GM18508 (cell line): Measurements from ENCODE around the gene WASL.
"Not testable (repeated sequence)": the region's sequence is repeated elsewhere in the genome, so short reads cannot be mapped to it uniquely, and the experiment has no call there.

Source experiments
- ATAC-seq: cut with Tn5 transposase; IDR thresholded peaks from one replicate; pipeline ENCODE4 v1.9.1; 2021; ENCODE audit warnings: moderate number of reproducible peaks; ENCODE audit not compliant: insufficient read depth, unreplicated experiment

Gene WASL

DNA sequence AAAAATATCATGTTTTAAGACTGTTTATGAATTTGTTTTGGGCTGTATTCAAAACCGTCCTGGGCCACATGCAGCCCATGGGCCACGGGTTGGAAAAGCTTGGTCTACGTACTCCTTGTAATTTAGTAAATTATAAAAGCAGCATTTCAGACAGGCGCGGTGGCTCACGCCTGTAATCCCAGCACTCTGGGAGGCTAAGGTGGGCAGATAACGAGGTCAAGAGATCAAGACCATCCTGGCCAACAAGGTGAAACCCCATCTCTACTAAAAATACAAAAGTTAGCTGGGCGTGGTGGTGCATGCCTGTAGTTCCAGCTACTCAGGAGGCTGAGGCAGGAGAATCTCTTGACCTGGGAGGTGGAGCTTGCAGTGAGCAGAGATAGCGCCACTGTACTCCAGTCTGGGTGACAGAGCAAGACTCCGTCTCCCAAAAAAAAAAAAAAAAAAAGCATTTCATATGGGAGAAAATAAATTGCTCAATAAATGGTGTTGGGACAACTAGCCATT lies 11.6 kb downstream of the WASL start:
- ATAC-seq = not testable (repeated sequence)

DNA sequence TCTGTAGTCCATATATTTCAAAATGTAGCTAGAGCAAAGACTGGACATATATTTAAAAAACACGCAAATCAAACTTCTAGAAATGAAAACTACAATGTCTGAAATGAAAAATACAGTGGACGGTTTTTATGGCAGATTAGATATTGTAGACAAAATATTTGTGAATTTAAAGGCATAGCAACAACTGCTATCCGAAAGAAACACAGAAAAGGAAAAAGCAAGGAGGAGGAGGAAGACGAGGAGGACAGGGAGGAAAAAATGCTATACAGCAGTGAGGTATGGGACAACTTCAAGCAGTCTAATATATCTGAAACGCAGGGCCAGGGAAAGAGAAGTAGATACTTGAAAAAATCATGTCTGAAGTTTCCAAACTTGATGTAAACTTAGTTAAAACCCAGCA lies 13.3 kb downstream of the WASL start:
- no peak for ATAC-seq

DNA sequence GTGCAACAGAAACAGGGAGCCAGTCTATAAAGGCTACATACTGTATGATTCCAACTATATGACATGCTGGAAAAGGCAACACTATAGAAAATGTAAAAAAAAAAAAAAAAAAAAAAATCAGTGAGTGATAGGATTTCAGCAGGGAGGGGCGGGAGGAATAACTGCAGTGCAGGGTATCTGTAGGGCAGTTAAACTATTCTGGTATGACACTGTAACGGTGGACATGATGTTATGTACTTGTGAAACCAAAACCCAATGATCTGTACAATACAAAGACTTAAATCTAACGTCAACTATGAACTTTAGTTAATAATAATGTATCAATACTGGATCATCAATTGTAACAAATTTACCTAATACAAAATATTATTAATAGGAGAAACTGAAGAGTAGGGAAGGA lies 14.3 kb downstream of the WASL start:
- ATAC-seq = no peak

DNA sequence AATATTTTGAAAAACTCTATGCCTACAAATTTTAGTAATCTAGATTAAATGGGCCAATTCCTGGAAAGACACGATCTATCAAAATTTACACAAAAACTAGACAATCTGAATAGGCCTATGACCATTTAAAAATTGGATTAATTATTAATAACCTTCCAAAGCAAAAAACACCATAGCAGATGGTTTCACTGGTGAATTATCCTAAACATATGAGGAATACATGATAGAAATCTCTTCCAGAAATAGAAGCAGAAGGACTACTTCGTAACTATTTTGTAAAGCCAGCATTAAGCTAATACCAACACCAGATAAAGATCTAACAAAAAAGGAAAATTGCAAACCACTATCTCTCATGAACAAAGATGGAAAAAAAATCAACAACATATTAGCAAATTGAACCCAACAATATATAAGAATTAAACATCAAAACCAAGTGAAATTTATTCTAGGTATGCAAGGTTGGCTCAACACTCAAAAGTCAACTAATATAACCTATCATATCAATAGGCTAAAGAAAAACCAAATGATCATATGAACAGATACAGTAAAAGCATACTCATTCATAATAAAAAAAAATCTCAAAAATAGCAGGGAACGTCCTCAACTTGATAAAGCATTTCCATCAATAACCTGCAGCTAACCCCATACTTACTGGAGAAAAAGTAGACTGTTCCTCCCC lies 16.3 kb downstream of the WASL start:
- no peak for ATAC-seq

DNA sequence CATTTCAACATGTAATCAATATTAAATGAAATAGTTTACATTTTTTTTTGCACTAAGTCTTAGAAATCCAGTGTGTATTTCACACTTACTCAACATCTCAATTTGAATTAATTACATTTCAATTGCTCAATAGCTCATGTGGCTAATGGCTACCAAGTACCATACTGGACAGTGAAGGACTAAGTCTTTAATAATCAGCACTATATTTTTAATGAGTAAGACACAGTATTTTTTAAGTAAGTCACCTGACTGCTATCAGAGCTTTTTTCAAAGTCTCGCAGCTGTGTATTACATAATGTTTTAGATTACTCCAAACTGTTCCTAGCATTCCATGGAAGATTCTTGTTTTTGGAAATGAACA lies 19.6 kb downstream of the WASL start:
- ATAC-seq = no peak

DNA sequence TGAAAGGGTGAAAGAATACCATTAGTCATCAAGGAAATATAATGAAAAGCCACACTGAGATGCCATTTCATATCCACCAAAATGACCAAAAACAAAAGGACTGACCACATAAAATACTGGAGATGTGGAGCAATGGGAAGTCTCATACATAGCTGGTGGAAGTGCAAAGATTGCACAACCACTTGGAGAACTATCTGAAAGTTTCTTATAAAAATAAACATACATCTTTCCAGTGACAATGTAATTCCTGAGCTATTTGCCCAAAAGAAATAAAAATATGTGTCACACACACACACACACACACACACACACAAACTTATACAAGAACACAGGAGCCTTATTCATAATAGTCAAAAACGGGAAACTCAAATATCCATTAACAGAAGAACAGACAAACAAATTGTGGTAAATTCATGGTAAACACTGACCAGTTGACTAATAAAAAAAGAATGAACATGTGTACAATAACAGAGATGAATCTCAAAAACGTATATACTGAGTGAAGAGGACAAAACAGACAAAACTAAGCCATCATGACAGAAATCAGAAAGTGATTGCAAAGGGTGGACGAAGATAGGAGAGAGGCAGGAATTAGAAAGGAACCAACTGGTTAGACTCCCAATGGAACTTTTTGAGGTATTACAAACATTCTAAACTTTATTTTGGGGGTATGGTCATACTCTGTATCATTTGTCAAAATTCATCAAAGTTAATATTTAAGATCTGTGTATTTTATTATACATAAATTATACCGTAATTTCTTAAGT lies 21.5 kb downstream of the WASL start:
- ATAC-seq = no peak

DNA sequence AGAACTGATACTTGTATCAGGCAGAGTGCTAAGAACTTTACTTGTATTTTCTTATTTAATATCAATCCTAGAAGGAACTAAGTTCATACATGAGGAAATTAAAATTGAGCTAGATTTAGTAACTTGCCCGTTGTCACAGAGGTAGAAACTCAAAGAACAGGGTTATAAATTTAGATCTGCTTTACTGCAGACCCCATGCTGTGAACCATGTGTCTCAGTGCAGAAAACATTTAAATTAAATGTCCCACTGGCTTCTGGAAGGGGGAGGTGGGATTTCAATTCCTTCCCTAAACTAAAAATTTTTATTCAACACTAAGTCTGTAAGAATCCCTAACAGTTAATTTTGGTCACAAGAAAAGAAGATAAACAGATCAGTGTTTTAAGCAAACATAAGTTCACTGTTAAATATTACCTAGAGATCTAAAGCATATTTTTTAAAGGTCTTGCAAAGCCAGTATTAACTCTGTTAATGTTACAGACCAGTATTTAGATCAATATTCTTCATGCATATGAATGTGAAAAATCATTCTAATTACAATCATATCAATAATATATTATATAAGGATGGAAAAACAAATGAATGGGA lies 23.1 kb downstream of the WASL start:
- ATAC-seq = no peak

DNA sequence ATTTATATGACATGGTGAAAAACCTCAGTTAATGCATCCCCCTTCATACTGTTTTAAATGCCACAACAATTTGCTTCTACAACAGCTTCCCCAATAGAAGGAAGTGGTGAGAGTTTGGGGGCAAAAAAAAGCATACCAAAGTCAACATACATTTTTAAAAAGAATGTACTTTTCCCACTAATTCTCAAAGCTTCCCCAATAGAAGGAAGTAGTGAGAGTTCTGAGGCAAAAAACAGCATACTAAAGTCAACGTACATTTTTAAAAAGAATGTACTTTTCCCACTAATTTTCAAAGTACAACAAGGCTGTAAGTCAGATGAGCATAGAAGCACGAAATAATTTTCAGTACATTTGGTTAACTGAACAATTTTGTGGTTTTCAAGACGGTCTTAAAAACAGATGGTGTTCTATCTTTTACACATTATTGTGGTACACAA lies 24.0 kb downstream of the WASL start:
- ATAC-seq = no peak

DNA sequence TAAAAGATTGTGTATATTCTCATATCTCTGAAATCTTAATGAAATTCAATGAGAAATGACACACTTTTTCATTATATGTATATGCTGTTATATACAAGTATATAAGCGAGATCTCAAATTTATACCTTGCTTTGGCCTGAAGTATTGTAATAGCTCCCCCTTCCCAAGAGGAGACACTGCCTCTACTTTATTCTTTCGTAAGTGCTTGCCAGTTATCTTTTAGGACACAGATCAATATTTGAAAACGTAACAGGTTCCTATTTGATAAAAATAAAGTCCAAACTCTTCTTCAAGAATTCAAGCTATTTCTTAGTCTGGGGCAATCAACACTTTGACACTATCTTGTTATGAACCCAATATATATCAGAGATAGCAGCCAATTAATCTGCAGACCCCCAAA lies 24.9 kb downstream of the WASL start:
- ATAC-seq = no peak

DNA sequence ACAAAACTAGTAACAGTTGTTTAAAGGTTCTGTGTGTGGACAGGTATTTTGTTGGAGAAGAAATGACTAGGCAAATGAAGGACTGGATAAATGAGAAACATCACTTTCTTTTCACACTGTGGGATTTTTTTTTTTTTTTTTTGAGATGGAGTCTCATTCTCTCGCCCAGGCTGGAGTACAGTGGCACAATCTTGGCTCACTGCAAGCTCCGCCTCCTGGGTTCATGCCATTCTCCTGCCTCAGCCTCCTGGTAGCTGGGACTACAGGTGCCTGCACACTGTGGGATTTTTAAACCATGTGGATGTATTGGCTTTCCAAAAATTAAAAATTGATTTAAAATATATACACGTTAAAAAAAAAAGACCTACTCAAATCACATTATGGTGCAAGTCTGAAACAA lies 28.3 kb downstream of the WASL start:
- not testable (repeated sequence) for ATAC-seq

DNA sequence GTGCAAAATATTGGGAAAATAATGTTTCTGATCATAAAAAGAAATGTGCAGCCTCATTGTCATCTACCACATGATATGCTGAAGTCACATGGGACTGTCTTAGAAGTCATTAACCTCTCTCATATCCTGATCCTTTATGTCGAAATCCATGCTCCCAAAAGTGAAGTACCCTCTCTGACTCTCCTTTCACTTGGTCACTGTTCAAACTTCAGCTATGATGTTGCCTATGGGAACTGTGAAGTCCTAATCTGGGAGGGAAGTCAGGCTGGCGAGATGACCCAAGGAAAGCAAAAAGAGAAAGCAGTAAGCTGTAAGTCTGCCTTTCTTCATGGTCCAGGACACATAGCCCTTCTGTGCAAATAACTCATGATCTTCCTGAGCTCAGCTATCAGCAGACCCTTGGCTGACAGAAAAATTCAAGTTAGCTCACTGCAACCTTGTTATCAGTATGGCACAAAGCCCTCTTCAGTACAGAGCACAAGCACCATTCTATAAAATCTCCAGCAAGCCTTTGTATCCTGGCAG lies 29.5 kb downstream of the WASL start:
- ATAC-seq = no peak

DNA sequence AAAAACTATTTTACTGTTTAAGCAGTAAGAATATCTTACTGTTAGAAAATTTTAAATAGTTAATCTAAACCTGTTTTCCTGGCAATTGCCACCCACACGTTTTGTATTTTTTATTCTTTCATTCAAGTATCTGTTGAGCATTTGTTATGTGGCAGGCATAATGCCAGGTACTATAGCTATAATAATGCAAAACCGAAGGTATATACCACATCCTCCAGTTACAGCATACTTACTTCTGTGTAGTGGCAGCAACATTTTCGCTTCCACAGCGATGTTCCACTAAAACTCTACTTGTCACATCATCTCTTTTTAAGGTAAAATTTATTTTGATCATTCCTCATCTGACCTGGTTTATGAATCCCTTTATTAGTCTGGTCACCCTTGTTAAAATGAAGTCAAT lies 30.0 kb downstream of the WASL start:
- ATAC-seq = no peak

DNA sequence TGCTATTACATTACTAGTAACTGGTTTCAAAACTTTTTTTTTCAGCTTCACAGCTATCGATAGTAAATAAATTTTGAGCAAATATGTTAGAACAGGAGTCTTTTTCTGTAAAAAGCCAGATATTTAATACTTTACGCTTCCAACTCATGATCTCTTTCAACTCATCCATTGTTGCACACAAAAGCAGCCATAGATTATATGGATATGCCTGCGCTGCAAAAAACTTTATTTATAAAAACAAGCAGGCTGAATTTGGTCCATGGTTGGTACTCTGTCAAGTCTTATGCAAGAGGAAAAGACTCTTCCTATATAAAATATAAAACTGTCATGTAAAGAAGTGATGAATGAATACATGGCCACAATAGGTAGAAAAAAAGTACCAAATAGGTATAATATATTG lies 31.1 kb downstream of the WASL start:
- ATAC-seq = no peak

DNA sequence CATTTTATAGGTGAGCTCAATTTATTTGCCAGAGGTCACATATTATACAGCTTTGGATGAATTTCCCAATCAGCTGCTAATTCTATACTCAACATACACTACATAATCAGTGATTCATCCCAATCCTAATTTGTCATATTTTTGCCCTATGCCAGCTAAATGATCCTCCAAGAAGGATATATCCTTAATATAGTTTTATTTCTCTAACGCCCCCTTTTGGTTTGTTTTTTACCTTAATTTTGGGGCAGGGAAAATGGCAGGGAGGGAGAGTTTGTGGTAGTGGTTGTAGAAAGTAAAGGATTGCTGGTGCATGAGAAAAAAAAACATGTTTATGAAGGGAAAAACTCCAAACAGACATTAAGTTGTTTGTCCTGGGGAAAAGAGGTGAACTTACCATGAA lies 31.9 kb downstream of the WASL start:
- no peak for ATAC-seq

DNA sequence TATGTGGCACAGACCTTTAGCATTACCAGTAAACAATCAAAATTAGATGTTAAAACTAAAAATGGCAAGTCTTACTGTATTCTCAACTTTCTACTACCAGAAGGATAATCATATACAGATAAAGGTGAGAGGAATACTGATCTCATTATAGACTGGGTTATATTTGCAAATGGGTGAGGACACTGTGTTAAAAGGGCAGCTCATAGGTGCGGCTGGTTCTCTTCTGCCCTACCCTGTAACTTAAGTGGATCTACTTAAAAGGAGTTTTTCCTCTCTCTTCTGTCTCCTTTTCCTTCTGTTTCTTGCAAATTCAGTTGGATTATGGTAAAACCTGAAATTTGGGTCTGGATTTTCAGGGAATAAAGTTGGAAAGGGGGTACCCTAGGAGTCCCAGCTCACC lies 33.0 kb downstream of the WASL start:
- no peak for ATAC-seq

DNA sequence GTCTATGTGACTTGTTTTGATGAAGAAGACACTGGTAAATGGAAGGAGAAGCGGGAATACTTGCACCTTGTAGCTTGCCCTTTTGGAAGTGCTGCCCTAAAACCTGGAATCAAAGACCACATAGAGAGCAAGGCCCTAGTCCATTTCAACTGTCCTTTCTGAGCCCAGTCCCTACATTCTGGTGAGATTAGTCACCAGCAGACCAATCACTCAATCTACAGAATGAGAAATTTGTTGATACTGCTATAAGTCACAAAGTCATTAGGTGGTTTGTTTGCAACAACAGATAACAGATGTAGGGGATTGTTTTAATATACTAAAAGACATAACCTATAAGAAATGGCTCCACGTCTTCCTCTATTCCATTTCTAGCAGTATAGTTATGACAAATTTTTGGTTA lies 33.6 kb downstream of the WASL start:
- ATAC-seq = no peak

DNA sequence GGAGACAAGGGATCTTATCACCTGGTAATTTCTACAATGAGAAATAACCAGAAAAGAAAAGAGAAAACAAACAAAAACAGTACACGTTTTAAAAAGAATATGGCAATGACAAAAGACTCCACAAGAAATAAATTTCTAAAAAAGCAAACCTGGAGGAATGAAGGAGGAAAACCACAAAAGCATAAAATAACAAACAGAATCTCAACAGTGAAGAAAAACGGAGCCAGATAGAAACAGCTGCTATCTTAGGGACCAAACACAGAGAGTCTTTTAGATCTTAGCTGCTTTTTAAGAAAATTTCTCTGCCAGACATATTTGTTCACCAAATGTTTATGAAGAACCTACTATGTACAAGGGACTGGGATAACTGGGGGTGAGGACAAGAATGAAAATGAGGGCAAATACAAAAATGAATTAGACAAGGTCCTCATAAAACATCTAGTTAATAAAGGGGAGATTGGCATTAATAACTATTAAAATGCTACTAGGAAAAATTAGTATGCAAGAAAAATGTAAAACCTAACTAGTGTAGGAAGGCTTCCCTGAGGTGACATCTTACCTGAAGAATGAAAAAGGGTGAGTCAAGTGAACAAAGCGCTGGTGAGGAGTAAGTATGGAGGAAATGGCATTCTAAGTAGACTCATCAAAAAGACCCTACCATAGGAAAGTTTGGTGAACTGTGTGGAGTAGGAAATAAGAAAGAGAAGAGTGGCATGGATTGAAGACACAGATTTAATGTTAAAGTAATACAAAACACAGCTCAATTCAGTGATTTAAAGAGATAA lies 34.3 kb downstream of the WASL start:
- ATAC-seq = no peak

DNA sequence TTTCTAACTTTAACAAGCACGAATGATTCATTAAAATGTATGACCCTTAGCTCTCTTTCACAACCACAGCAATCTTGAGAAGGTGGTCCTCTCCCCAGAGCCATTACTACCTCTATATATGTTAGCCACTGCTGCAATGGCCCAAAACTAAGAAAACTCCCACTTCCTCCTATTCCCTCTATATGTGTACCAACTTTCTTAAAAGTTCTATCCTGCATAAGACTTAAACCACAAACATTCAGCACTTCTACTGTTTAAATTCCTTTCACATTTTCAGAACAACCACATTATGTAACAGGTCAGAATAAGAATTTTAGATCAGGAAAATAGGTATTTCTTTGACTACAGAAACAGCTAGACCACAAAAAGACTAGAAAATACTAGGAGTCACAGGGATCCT lies 36.2 kb downstream of the WASL start:
- no peak for ATAC-seq

DNA sequence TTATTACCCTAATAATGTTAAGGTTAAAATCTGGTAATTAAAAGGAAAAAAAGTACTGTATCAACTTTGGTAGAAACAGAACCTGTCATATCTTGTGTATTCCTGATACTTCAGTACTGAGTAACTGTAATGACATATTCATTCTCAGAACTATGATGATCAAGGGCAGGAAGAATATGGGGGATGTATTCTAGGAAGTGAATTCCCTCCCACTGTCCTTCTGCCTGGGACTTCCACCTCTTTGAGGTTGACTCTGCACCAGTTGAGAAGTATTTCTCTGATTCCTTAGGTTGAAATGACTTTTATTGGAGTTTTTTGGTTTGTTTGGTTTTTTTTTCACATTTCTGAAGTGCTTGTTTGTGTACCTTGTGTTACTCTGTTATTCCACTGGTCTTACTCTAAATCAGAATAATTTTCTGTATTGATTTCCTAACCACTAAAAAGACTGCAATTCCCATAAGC lies 36.9 kb downstream of the WASL start:
- ATAC-seq = no peak

DNA sequence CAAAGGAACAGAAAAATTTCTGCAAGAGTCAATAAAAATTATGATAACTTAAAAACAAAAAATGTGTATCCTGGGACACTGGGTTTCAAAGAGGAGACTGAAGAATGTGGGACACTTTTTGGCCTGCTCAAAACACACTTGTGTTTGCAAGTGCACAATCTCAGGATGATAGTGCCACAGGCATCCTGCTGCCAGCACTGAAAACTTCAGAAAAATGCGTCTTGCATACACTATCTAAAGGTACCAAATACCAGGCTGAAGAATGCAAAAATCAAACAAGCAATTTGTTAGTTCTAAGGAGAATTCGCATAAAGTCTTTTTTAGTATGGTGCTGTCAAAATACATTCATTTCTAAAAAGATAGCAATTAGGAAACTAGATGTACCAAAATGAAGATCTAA lies 38.1 kb downstream of the WASL start:
- ATAC-seq = no peak
